Glutamatergic neuron (in vitro differentiated cells): ENCODE data around the gene PAK2. TPM values are rescaled to one million over a fixed set of nuclear protein-coding genes. Genes with fewer than 3 reads are reported as not detected.

Experiments
- DNase-seq: peaks from one replicate; pipeline ENCODE4 v3.0.0; 2022
- H3K27ac Mint-ChIP-seq: one replicate; pipeline ENCODE4 v1.8.0; 2020; ENCODE audit warnings: mild to moderate bottlenecking, mixed read lengths, inconsistent platforms; ENCODE audit not compliant: unreplicated experiment
- H3K27me3 Mint-ChIP-seq: one replicate; pipeline ENCODE4 v1.8.0; 2020; ENCODE audit warnings: mild to moderate bottlenecking, moderate library complexity, mixed read lengths, inconsistent platforms; ENCODE audit not compliant: unreplicated experiment
- H3K36me3 Mint-ChIP-seq: one replicate; pipeline ENCODE4 v1.8.0; 2020; ENCODE audit warnings: mild to moderate bottlenecking, mixed read lengths, inconsistent platforms; ENCODE audit not compliant: unreplicated experiment
- H3K4me1 Mint-ChIP-seq: one replicate; pipeline ENCODE4 v1.8.0; 2020; ENCODE audit warnings: mild to moderate bottlenecking, low read depth, mixed read lengths, inconsistent platforms; ENCODE audit not compliant: unreplicated experiment
- H3K4me3 Mint-ChIP-seq: one replicate; pipeline ENCODE4 v1.8.0; 2020; ENCODE audit warnings: mild to moderate bottlenecking, mixed read lengths, inconsistent platforms; ENCODE audit not compliant: unreplicated experiment
- H3K9me3 Mint-ChIP-seq: one replicate; pipeline ENCODE4 v1.8.0; 2020; ENCODE audit warnings: mild to moderate bottlenecking, moderate library complexity, mixed read lengths, inconsistent platforms; ENCODE audit not compliant: unreplicated experiment
- total RNA-seq: library from RNA; stranded (reverse); fragmentation: NEBNext Ultra II Directional; extraction: Animal tissue kit (Norgen Biotek cat#: 25700); gene quantifications from one replicate; pipeline ENCODE4 v1.2.1, GENCODE V29; 2021; ENCODE audit not compliant: unreplicated experiment
- TF ChIP-seq, protein P1 (sequence below): fragments of 200-600 bp; sonication (generic); IDR thresholded peaks from one replicate; pipeline ENCODE4 v1.5.0; 2021; ENCODE audit not compliant: partially characterized antibody, unreplicated experiment

Gene PAK2
- total RNA-seq, 1 donor from 2014 or later = 128 TPM

GRCh38 chr3:196793246-196793645, 53.6 kb downstream of the PAK2 start:
- H3K9me3 Mint-ChIP-seq = peaks cover 3% of the 10 kb centered on the region
- H3K4me3 Mint-ChIP-seq = no peak overlapping the region
- DNase-seq = no peak
- H3K4me1 Mint-ChIP-seq = peaks cover 6% of the 10 kb centered on the region
- no peak overlapping the region for H3K27ac Mint-ChIP-seq
- TF ChIP-seq, protein P1, sequence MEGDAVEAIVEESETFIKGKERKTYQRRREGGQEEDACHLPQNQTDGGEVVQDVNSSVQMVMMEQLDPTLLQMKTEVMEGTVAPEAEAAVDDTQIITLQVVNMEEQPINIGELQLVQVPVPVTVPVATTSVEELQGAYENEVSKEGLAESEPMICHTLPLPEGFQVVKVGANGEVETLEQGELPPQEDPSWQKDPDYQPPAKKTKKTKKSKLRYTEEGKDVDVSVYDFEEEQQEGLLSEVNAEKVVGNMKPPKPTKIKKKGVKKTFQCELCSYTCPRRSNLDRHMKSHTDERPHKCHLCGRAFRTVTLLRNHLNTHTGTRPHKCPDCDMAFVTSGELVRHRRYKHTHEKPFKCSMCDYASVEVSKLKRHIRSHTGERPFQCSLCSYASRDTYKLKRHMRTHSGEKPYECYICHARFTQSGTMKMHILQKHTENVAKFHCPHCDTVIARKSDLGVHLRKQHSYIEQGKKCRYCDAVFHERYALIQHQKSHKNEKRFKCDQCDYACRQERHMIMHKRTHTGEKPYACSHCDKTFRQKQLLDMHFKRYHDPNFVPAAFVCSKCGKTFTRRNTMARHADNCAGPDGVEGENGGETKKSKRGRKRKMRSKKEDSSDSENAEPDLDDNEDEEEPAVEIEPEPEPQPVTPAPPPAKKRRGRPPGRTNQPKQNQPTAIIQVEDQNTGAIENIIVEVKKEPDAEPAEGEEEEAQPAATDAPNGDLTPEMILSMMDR = no peak
- H3K27me3 Mint-ChIP-seq = peaks cover 4% of the 10 kb centered on the region
- H3K36me3 Mint-ChIP-seq = peaks cover 36% of the 10 kb centered on the region

DNA sequence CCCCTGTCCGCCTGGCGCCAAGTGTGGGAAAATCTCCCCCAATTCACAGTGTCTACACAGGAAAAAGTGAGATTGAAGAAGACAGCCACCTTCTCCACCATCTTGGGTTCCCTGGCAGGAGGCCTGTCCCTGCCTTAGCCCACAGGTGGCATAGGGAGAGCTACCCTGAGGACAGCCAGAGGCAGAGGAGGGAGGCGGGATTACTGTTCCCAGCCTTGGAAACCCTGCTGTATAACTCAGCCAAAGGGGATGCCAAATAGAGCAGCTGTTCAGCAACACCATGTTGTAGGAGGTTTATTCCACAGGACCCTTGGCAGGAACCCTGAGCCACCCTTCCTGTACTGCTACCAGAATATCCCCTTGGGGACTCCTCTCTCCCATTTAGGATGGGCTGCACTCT, 54.8 kb downstream of the PAK2 start:
- Mint-ChIP-seq H3K27me3 (peaks cover 4% of the 10 kb centered on the region), H3K4me1 (no peaks in the 10 kb centered on the region), H3K9me3 (peaks cover 2% of the 10 kb centered on the region), H3K4me3 (no peak overlapping the region), H3K27ac (no peak overlapping the region), H3K36me3 (peaks cover 31% of the 10 kb centered on the region)
- TF ChIP-seq, protein P1 = no peak
- DNase-seq = no peak

DNA sequence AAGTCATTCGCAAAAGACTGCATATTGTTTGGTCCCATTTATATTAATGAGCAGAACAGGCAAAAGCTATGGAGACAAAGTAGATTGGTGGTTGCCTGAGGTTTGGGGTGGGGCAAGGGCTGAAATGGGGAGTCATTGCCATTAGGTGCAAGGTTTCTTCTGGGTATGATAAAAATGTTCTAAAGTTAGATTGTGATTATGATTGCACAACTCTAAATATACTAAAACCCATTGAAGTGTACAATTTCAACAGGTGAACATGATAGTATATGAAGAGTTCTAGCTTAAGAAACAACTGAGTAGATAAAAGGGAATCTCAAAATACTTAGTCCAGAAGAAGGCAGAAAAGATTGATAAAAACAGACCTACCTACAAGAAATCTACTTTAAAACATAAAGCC, 56.7 kb downstream of the PAK2 start:
- DNase-seq = no peak
- Mint-ChIP-seq H3K36me3 (peaks cover 20% of the 10 kb centered on the region), H3K4me1 (no peaks in the 10 kb centered on the region), H3K27ac (no peak overlapping the region), H3K4me3 (no peak overlapping the region), H3K9me3 (peaks cover 2% of the 10 kb centered on the region), H3K27me3 (peaks cover 4% of the 10 kb centered on the region)
- TF ChIP-seq, protein P1 = no peak

DNA sequence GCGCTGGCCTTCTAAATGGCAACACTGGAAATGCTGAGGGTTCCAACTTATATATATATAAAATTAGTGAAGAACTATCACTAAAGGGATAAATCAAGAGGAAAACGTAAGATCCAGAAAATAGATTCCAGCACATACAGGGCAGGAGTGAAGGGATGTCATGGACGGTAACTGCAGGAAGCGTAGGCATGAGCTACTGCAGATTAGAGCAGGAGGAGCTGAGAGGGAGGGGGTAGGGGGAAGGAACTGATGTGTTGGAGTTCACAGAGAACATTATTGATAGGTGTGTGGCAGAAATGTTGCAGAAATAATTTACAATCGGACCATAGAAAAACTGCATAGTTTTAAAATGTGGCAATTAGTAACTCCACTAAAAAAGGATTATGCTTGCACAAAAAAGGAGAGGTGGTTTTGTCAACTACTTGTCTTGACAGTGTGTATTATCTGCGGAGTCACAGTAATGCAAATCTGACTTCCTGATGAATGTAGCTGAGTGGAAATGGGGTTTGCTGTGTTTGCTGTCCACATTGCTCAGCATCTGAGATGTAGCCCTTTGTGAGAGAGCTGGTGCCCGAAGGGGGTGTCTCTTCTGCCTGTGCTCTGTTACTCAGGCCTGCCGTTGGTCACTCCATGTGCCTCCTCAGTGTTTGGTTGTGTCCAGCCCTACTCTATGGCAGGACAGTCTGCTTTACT, 61.2 kb downstream of the PAK2 start:
- Mint-ChIP-seq H3K36me3 (peaks cover 4% of the 10 kb centered on the region), H3K4me1 (no peaks in the 10 kb centered on the region), H3K9me3 (no peaks in the 10 kb centered on the region), H3K27ac (no peak overlapping the region), H3K27me3 (peaks cover 4% of the 10 kb centered on the region), H3K4me3 (no peak overlapping the region)
- no peak for DNase-seq
- TF ChIP-seq, protein P1 = no peak

DNA sequence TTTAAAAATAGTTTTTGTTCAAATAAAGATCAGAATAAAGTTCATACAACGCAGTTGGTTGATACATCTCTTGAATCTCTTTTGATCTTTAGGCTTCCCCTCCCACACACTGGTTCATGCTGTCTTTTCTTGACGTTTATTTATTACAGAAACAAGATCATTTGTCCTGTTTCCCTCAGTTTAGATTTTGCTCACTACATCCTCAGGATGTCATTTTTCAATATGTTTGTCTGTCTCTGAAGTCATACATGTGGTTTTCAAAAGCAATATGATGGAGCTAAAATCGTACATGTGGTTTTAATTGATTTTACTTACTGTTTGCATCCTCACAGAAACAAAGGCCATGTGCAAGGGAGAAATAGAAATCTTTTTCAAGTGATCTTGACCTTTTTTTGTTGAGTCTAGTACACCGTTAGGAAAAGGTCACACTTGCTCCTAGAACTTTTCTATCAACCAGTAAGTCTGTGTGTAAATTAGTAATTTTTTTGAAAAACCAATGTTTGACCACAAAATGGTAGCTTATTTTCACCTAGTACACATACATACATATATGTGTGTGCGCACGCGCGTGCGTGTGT, 64.3 kb downstream of the PAK2 start:
- Mint-ChIP-seq H3K27ac (no peak overlapping the region), H3K4me3 (no peak overlapping the region), H3K36me3 (no peaks in the 10 kb centered on the region), H3K27me3 (peaks cover 4% of the 10 kb centered on the region), H3K4me1 (no peaks in the 10 kb centered on the region), H3K9me3 (peaks cover 2% of the 10 kb centered on the region)
- DNase-seq = no peak
- TF ChIP-seq, protein P1 = no peak
